Fibroblast of lung (primary cell): ENCODE data around the gene COA6.

Experiments
- EZH2 ChIP-seq: IDR thresholded peaks from 2 replicates; pipeline ENCODE4 v1.5.1; 2012; ENCODE audit warnings: low read length, control low read depth, mild to moderate bottlenecking; ENCODE audit errors: missing control alignments
- TF ChIP-seq, protein P1 (sequence below), 2 donors: IDR thresholded peaks in 1 of 2; conservative IDR thresholded peaks in 1 of 2; 1 replicate in 1 of 2; 2 replicates in 1 of 2; pipeline ENCODE4 v1.5.1; 2011 to 2012; ENCODE audit warnings: low read length in 2 of 2, control low read depth in 1 of 2, inconsistent platforms in 1 of 2, low read depth in 1 of 2, mild to moderate bottlenecking in 1 of 2

DNA sequence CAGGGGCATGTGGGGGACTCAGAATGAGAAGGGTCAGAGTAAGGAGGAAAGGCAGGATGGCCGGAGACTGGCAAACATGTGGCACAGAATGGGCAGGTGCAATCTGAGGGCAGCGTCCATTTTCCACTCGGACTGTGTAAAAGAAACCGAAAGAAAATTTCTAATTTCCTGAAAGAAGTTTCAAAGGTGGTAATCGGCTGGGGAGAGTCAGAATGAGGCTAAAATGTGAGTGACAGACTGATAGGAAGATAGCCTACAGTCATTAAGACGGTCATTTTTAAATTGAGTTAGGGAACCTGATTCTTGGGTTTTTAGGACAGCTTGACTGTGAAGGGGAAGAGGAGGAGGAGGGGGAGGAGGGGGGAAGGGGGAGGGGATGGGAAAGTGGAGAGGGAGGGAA, 23.6 kb downstream of the COA6 start:
- TF ChIP-seq, protein P1, sequence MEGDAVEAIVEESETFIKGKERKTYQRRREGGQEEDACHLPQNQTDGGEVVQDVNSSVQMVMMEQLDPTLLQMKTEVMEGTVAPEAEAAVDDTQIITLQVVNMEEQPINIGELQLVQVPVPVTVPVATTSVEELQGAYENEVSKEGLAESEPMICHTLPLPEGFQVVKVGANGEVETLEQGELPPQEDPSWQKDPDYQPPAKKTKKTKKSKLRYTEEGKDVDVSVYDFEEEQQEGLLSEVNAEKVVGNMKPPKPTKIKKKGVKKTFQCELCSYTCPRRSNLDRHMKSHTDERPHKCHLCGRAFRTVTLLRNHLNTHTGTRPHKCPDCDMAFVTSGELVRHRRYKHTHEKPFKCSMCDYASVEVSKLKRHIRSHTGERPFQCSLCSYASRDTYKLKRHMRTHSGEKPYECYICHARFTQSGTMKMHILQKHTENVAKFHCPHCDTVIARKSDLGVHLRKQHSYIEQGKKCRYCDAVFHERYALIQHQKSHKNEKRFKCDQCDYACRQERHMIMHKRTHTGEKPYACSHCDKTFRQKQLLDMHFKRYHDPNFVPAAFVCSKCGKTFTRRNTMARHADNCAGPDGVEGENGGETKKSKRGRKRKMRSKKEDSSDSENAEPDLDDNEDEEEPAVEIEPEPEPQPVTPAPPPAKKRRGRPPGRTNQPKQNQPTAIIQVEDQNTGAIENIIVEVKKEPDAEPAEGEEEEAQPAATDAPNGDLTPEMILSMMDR (conservative IDR thresholded peaks at IDR 0.05 in 1 of 2, IDR thresholded peaks at IDR 0.05 in 1 of 2; ENCODE audit: low read depth in 1 of 2, low read length in 2 of 2) = no peak
- TF ChIP-seq EZH2 = no peak
